ENCODE data around the gene CHMP6. TPM values are rescaled to one million over a fixed set of nuclear protein-coding genes. Genes with fewer than 3 reads are reported as not detected.

The CHMP6 gene
- total RNA-seq, 1 experiment from 2014 or later = 22.0 TPM

- TF ChIP-seq ZBTB33 (IDR thresholded peaks at IDR 0.05; ENCODE audit: extremely low read depth, insufficient replicate concordance, low read length) = no peak
- TF ChIP-seq CTCF (IDR thresholded peaks at IDR 0.05 in 2 of 3, conservative IDR thresholded peaks at IDR 0.05 in 1 of 3; ENCODE audit: borderline replicate concordance in 1 of 3, insufficient read depth in 1 of 3, low read depth in 2 of 3, low read length in 2 of 3) = no peak
- TF ChIP-seq SIN3A (IDR thresholded peaks at IDR 0.05; ENCODE audit: low read depth) = no peak
- no peak for TF ChIP-seq ZNF274 (IDR thresholded peaks at IDR 0.05; ENCODE audit: low read depth, low read length)
Measured at GRCh38 chr17:80980397-80981061, 11.1 kb upstream of the CHMP6 start (continued).

GRCh38 chr17:80981062-80981902 is 10.4 kb upstream of the CHMP6 start:
- CTCF ChIA-PET = interaction anchor here (1.2 to 1.5 kb wide), 2 partner anchors 10 to 554 kb away, joined by 4 to 9 read pairs; partner anchors contain the start of gene CHMP6
- no peak overlapping the region for H3K4me3 ChIP-seq (replicated peaks in 1 of 2; ENCODE audit: low read depth in 1 of 2, low read length in 2 of 2)
- intact Hi-C loops (cut with micrococcal nuclease) = loop anchor here (1.0 to 10.0 kb wide), 4 partner anchors 244 to 974 kb away; partner anchors contain the start of gene CEP131
- DNase-seq (ENCODE audit: low read depth, low spot score) = no peak
- H3K27ac ChIP-seq (ENCODE audit: low read depth, low read length) = no peak overlapping the region; the same call in 1 of the 2 replicates
- H2AFZ ChIP-seq (ENCODE audit: low read depth, low read length, poor library complexity, severe bottlenecking) = no peak overlapping the region
- H3K9ac ChIP-seq (ENCODE audit: low read length) = no peak overlapping the region
- H3K27me3 ChIP-seq (ENCODE audit: insufficient read depth, low read length) = no peaks in the 10 kb centered on the region
- peak overlapping the region; percentile 29; the same call in 1 of the 2 replicates for H3K4me2 ChIP-seq (ENCODE audit: low read length)
- BruUV-seq (replicated peaks) = no TSS peak
- H3K79me2 ChIP-seq (ENCODE audit: insufficient read depth, low read length) = no peaks in the 10 kb centered on the region
- ATAC-seq = peak; percentile 57
- no peaks in the 10 kb centered on the region for H3K36me3 ChIP-seq (ENCODE audit: control insufficient read depth in 1 of 2, insufficient read depth in 2 of 2, low read length in 2 of 2)
- H3K9me3 ChIP-seq (ENCODE audit: control insufficient read depth in 1 of 2, insufficient read depth in 1 of 2, low read depth in 1 of 2, low read length in 2 of 2) = no peaks in the 10 kb centered on the region
- peaks cover 21 to 32% of the 10 kb centered on the region in 2 experiments for H3K4me1 ChIP-seq (ENCODE audit: control insufficient read depth in 1 of 2, insufficient read depth in 2 of 2, low read length in 2 of 2)
- POLR2A ChIA-PET = interaction anchor here (0.6 kb wide), 1 partner anchor 555 kb away, joined by 3 read pairs; no protein-coding TSS in a partner anchor
- H4K20me1 ChIP-seq (ENCODE audit: insufficient read depth) = no peaks in the 10 kb centered on the region
- no peaks in the 10 kb centered on the region for H3K9me2 ChIP-seq (ENCODE audit: insufficient read depth)
- RAD21 ChIA-PET (ENCODE audit: low non-redundant PET in 1 of 2, low total read pairs in 2 of 2, uncharacterized antibody in 2 of 2, unreplicated experiment in 2 of 2) = interaction anchor here in 1 of 2 experiments (1.0 kb wide), 1 partner anchor 554 kb away, joined by 5 read pairs; no protein-coding TSS in a partner anchor
- TF ChIP-seq MAX (IDR thresholded peaks at IDR 0.05) = no peak
- no peak for TF ChIP-seq EZH2 (IDR thresholded peaks at IDR 0.05)
- TF ChIP-seq SP1 (IDR thresholded peaks at IDR 0.05; ENCODE audit: low read depth) = no peak
- TF ChIP-seq ATF3 (IDR thresholded peaks at IDR 0.05) = no peak
- TF ChIP-seq RAD21 (IDR thresholded peaks at IDR 0.05; ENCODE audit: low read depth) = peak; percentile 83
- no peak for TF ChIP-seq ZFX (IDR thresholded peaks at IDR 0.05)
- TF ChIP-seq REST (IDR thresholded peaks at IDR 0.05; ENCODE audit: low read depth) = no peak
- TF ChIP-seq SRF (IDR thresholded peaks at IDR 0.05; ENCODE audit: low read depth) = no peak
